ENCODE results near the gene WFIKKN1. TPM values are rescaled to one million over a fixed set of nuclear protein-coding genes. Genes with fewer than 3 reads are reported as not detected.

WFIKKN1 gene
- total and polyA plus RNA-seq, 2 of the 13 experiments (the other 11 are each of a cell fraction or from before 2014, with no cell fraction given) = 1.7 to 4.9 TPM

- Histone ChIP-seq H2AFZ (ENCODE audit: low read length) (no peak overlapping the region), H3K27ac (ENCODE audit: extremely low read length, insufficient read depth, low read length) (no peak overlapping the region), H3K27me3 (ENCODE audit: control insufficient read depth in 1 of 2, insufficient read depth in 2 of 2, low read length in 2 of 2) (no peaks in the 10 kb centered on the region), H3K4me3 (replicated peaks in 1 of 3; ENCODE audit: insufficient read depth in 1 of 3, low read depth in 2 of 3, low read length in 3 of 3) (no peak overlapping the region), H3K4me1 (ENCODE audit: insufficient read depth, low read length) (peaks cover 58% of the 10 kb centered on the region), H3K36me3 (replicated peaks in 1 of 2; ENCODE audit: control insufficient read depth in 1 of 2, insufficient read depth in 2 of 2, low read length in 2 of 2) (peaks cover 2 to 3% of the 10 kb centered on the region in 2 experiments; a peak in 1 of 5 replicates), H3K9me3 (ENCODE audit: low read length) (no peaks in the 10 kb centered on the region), H3K79me2 (ENCODE audit: insufficient read depth, low read length) (peaks cover 6% of the 10 kb centered on the region), H3K4me2 (ENCODE audit: low read depth, low read length) (no peak overlapping the region), H4K20me1 (ENCODE audit: insufficient read depth, low read length) (no peaks in the 10 kb centered on the region), H3K9ac (ENCODE audit: insufficient read depth, low read depth, low read length) (no peak overlapping the region)
- FAIRE-seq = no peak
- TF ChIP-seq AGO2 (optimal IDR thresholded peaks at IDR 0.05; ENCODE audit: low read depth, low read length) = peak; percentile 21
- no peak for TF ChIP-seq RFXANK (CRISPR knock-in tag; IDR thresholded peaks at IDR 0.05)
- ChIA-PET CTCF (ENCODE audit: low intra/inter-chr PET ratio, low total read pairs) (no interaction called here), POLR2A (interaction anchor here (1.8 kb wide), 1 partner anchor 8 kb away, joined by 4 read pairs; no protein-coding TSS in a partner anchor)
- no peak for ATAC-seq
- 100% methylated on average over 5 of the region's 22 CpGs for WGBS (ENCODE audit: low lambda C conversion rate)
- in situ Hi-C loops (cut with HindIII; ENCODE audit: extremely low pct_ligation_motif_present, low pct_unique_long_range_greater_than_20kb) = no loop called here
- intact Hi-C loops (cut with micrococcal nuclease; ENCODE audit: unreplicated experiment) = no loop called here
- no TSS peak for BruUV-seq (replicated peaks)
- DNase-seq (ENCODE audit: low spot score) = no peak
Measured at GRCh38 chr16:651844-652243, 21.1 kb downstream of the WFIKKN1 start.

GRCh38 chr16:652454-653305, 21.9 kb downstream of the WFIKKN1 start:
- ATAC-seq (no peak), FAIRE-seq (no peak), DNase-seq (ENCODE audit: low spot score) (no peak)
- H3K27ac ChIP-seq (ENCODE audit: extremely low read length, insufficient read depth, low read length) = peak overlapping the region; percentile 58
- no TSS peak for BruUV-seq (replicated peaks)
- no peaks in the 10 kb centered on the region for H3K9me3 ChIP-seq (ENCODE audit: low read length)
- H3K79me2 ChIP-seq (ENCODE audit: insufficient read depth, low read length) = peaks cover 4% of the 10 kb centered on the region
- peaks cover 50% of the 10 kb centered on the region for H3K4me1 ChIP-seq (ENCODE audit: insufficient read depth, low read length)
- WGBS (ENCODE audit: low lambda C conversion rate) = 92% methylated on average over 22 of the region's 28 CpGs
- H4K20me1 ChIP-seq (ENCODE audit: insufficient read depth, low read length) = no peaks in the 10 kb centered on the region
- CTCF ChIA-PET (ENCODE audit: low intra/inter-chr PET ratio, low total read pairs) = no interaction called here
- in situ Hi-C loops (cut with HindIII; ENCODE audit: extremely low pct_ligation_motif_present, low pct_unique_long_range_greater_than_20kb) (no loop called here), intact Hi-C loops (cut with micrococcal nuclease; ENCODE audit: unreplicated experiment) (no loop called here)
- no peak overlapping the region for H3K4me3 ChIP-seq (replicated peaks in 1 of 3; ENCODE audit: insufficient read depth in 1 of 3, low read depth in 2 of 3, low read length in 3 of 3)
- no peak for TF ChIP-seq MXI1 (IDR thresholded peaks at IDR 0.05; ENCODE audit: borderline replicate concordance, low read depth, low read length)
- no peak for TF ChIP-seq ZBTB14 (CRISPR knock-in tag; IDR thresholded peaks at IDR 0.05)
- 0 out of 2 replicates have a peak, but pooled peaks have one; percentile 40 for TF ChIP-seq HNRNPL (IDR thresholded peaks at IDR 0.05; ENCODE audit: low read depth, low read length)
- TF ChIP-seq ZFP1 (CRISPR knock-in tag; IDR thresholded peaks at IDR 0.05) = no peak
- TF ChIP-seq ZNF264 (CRISPR knock-in tag; IDR thresholded peaks at IDR 0.05) = no peak
- no peak for TF ChIP-seq ZNF30 (CRISPR knock-in tag; IDR thresholded peaks at IDR 0.05)
- peak; percentile 71 for TF ChIP-seq ZBTB33 (CRISPR knock-in tag; IDR thresholded peaks at IDR 0.05)
- no peak for TF ChIP-seq ZNF704 (CRISPR knock-in tag; IDR thresholded peaks at IDR 0.05; ENCODE audit: borderline replicate concordance)
- POLR2A ChIA-PET = interaction anchor here (1.8 kb wide), 1 partner anchor 9 kb away, joined by 4 read pairs; no protein-coding TSS in a partner anchor
- peaks cover 2 to 3% of the 10 kb centered on the region in 2 experiments; a peak in 1 of 5 replicates for H3K36me3 ChIP-seq (replicated peaks in 1 of 2; ENCODE audit: control insufficient read depth in 1 of 2, insufficient read depth in 2 of 2, low read length in 2 of 2)
- H2AFZ ChIP-seq (ENCODE audit: low read length) = no peak overlapping the region
- H3K27me3 ChIP-seq (ENCODE audit: control insufficient read depth in 1 of 2, insufficient read depth in 2 of 2, low read length in 2 of 2) = no peaks in the 10 kb centered on the region
- H3K4me2 ChIP-seq (ENCODE audit: low read depth, low read length) = no peak overlapping the region
- H3K9ac ChIP-seq (ENCODE audit: insufficient read depth, low read depth, low read length) = no peak overlapping the region
